Mesodermal cell (in vitro differentiated cells): Measurements from ENCODE around the gene STK38L.

ENCODE experiments used
- H3K27ac ChIP-seq: 2 replicates; pipeline ENCODE4 v1.7.0; 2013; ENCODE audit warnings: mild to moderate bottlenecking, low read depth, low read length, moderate library complexity; ENCODE audit not compliant: severe bottlenecking
- H3K36me3 ChIP-seq: 2 replicates; pipeline ENCODE4 v1.7.1; 2013; ENCODE audit warnings: mild to moderate bottlenecking, low read length, moderate library complexity; ENCODE audit not compliant: control insufficient read depth, insufficient read depth
- H3K4me1 ChIP-seq: one replicate; pipeline ENCODE4 v1.7.1; 2013; ENCODE audit warnings: mild to moderate bottlenecking, low read length; ENCODE audit not compliant: insufficient read depth, control insufficient read depth, poor library complexity, severe bottlenecking
- H3K4me3 ChIP-seq: 2 replicates; pipeline ENCODE4 v1.7.0; 2013; ENCODE audit warnings: low read length, control low read depth, mild to moderate bottlenecking; ENCODE audit not compliant: insufficient read depth, poor library complexity, severe bottlenecking; ENCODE audit errors: extremely low read depth
- H3K9me3 ChIP-seq: 2 replicates; pipeline ENCODE4 v1.7.1; 2013; ENCODE audit warnings: mild to moderate bottlenecking, low read length, moderate library complexity; ENCODE audit not compliant: control insufficient read depth
- WGBS, 2 experiments: methylation state at CpG; one replicate each; pipeline ENCODE4 v1.1.5; 2013; ENCODE audit warnings: missing lambda C conversion rate in 2 of 2; ENCODE audit not compliant: insufficient coverage in 2 of 2; 5-methylcytosine and 5-hydroxymethylcytosine counted together

The STK38L gene

DNA sequence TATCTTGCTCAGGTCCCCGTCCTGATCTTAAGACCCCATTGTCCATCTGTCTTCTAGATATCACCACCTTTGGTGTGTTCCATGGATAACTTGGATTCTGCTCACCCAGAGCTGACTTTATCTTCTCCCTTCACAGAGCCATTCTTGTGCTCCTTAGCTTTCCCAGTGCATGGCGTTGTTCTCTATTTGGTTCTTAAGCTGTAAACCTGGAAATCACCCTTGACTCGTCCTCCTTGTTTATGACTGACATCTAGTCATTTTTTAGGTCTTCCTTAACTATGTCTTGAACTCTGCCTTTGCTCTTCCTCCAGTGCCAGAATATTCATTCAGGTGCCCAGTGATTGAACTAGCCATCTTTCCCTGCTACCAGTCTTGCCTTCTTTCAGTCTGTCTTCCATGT lies 11.7 kb downstream of the STK38L start:
- Histone ChIP-seq H3K36me3 (peaks cover 6% of the 10 kb centered on the region), H3K4me3 (no peak overlapping the region), H3K27ac (no peak overlapping the region), H3K9me3 (no peaks in the 10 kb centered on the region), H3K4me1 (no peaks in the 10 kb centered on the region)
- 79 to 92% methylated on average over 3 of the region's 3 CpGs for WGBS, 2 experiments

DNA sequence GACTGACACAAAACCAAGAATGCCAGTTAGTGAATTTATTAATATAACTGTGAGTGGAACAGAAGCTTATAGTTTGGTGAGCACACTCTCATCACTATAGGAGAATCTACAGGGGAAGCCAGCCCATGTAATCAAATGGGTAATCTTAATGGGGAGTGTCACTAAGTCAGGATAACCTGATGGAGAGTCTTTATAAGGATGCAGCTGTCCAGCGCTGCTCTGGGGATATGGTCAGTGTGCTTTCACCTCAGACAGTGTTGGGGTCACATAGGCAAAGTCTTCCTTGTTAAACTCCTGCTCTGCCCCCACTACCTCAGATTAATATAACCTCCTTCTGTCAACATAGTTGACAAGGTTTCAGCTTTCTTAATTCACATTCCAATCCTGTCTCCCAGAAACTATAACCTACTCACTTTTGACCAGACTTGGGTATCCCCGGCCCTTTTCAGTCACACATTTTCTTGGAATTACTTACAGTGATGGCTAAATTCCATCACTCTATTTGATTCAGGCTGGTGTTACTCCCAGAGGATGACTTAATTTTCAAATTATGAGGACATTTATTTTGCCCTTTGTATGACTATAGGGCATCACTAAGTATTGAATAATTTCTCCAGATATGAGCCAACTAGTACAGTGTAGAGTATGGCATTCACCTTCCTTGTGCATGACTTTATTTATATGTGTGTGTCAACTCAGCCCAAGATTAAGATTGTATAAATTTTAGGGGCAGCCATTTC lies 13.2 kb downstream of the STK38L start:
- Histone ChIP-seq H3K36me3 (peaks cover 6% of the 10 kb centered on the region), H3K27ac (no peak overlapping the region), H3K4me1 (no peaks in the 10 kb centered on the region), H3K9me3 (no peaks in the 10 kb centered on the region), H3K4me3 (no peak overlapping the region)
- 92 to 100% methylated on average over 2 of the region's 2 CpGs for WGBS, 2 experiments

DNA sequence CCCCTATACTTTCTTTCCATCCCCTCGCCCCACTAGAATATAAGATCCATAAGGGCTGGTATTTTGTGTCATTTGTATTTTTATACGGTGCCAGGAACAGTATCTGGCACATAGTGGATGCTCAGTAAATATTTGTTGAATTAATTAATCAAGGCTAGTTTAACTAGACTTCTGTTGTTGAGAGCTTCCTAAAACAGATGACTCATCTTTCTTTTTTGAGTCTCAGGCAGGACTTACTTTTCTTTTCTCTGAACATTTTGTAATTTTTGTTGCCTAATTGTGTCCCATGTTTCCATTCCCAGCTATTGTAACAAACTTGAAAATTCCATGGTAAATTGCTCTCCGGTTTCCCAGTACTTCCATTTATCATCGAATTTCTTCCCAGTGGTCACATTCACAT lies 16.7 kb downstream of the STK38L start:
- Histone ChIP-seq H3K4me3 (no peak overlapping the region), H3K4me1 (no peaks in the 10 kb centered on the region), H3K9me3 (no peaks in the 10 kb centered on the region), H3K27ac (no peak overlapping the region), H3K36me3 (peaks cover 8% of the 10 kb centered on the region)
- 83 to 100% methylated on average over 1 of the region's 4 CpGs for WGBS, 2 experiments

DNA sequence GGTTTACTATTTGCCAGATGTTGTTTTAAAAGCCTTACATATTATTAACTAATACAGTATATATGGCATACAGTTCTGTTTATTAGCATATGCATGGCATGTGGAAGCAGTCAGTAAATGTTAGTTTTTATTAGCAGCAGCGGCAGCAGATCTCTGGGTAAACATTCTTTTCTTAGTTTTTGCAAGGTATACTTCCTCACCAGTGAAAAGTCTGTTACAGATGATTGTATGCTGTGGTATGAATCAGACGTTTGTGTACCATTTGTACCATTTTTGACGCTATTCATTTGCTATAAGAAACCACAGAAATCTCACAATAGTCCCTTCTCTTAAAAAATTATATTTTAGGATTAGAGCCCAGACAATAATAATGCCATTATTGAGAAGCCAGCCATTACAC lies 17.8 kb downstream of the STK38L start:
- peaks cover 8% of the 10 kb centered on the region for H3K36me3 ChIP-seq
- no peaks in the 10 kb centered on the region for H3K4me1 ChIP-seq
- WGBS, 2 experiments, result no CpG with 5 or more reads among the region's 3 CpGs
- no peak overlapping the region for H3K27ac ChIP-seq
- H3K9me3 ChIP-seq, result no peaks in the 10 kb centered on the region
- H3K4me3 ChIP-seq, result no peak overlapping the region

DNA sequence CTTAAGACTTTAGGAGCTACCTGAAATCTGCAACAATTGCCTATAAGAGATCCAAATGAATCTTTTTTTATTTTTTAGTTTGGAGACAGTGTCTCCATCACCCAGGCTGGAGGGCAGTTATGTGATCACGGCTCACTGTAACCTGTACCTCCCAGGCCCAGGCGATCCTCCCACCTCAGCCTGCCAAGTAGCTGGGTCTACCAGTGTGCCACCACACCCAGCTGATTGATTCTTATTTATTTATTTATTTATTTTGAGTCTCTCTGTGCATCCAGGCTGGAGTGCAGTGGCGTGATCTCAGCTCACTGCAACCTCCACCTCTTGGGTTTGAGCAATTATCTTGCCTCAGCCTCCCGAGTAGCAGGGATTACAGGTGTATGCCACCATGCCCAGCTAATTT lies 26.1 kb downstream of the STK38L start:
- no peaks in the 10 kb centered on the region for H3K4me1 ChIP-seq
- no peak overlapping the region for H3K27ac ChIP-seq
- 83 to 90% methylated on average over 1 to 2 of the region's 4 CpGs for WGBS, 2 experiments
- H3K9me3 ChIP-seq, result no peaks in the 10 kb centered on the region
- peaks cover 11% of the 10 kb centered on the region for H3K36me3 ChIP-seq
- H3K4me3 ChIP-seq, result no peak overlapping the region

DNA sequence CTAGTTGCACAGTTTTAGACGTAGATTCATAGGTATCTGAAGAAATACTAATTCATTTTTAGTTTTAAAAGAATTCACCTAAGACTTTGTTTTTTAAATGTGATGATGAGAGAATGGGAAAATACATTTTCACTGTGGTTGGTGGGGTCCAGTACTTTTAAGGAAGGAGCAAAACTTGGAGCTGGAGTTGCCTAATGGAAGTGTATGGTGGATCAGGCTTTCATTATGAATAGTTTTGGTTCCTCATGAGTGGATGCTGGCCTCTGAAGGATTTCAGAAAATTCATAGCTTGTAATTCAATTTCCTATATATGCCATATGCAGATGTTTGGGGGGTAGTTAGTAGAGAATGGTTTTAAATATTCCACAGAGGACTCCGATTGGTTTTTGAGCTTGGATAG lies 27.1 kb downstream of the STK38L start:
- H3K4me1 ChIP-seq, result no peaks in the 10 kb centered on the region
- no peak overlapping the region for H3K4me3 ChIP-seq
- peaks cover 7% of the 10 kb centered on the region for H3K36me3 ChIP-seq
- H3K9me3 ChIP-seq, result no peaks in the 10 kb centered on the region
- H3K27ac ChIP-seq, result no peak overlapping the region
- WGBS, 2 experiments, result no CpG with 5 or more reads among the region's 2 CpGs

DNA sequence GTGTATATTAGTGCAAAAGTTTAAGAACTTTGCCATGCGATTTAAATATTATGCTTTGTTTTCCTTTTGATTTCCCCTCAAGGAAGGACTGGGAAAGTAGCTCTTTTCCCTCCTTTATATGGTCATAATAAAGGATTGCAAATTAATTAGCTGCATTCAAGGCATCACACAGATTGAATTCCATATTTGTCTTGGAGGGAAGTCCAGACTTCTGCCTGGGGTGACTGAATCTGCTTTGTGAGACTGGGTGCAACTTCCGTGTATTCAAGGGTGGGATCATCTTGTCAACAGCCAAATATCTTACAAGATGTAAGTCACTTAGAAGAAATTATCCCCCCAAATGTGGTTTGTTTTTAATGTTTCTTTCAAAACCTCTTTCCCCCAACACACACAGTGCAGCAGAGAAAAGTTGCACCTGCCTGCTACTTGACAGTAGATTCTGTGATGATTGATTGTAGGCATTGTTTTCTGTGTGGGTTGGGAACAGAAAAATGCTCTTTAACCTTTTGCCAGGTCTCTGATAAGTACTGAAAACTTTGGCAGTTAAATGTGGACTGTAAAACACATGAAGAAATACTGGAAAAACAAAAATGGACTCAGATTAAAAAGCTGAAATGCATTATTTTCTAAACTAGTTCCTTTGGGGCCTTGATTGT lies 28.4 kb downstream of the STK38L start:
- WGBS, 2 experiments, result 86% methylated on average over 1 of the region's 2 CpGs; no CpG with 5 or more reads in 1 of the 2 experiments
- Histone ChIP-seq H3K27ac (no peak overlapping the region), H3K4me3 (no peak overlapping the region), H3K4me1 (peaks cover 2% of the 10 kb centered on the region), H3K9me3 (no peaks in the 10 kb centered on the region), H3K36me3 (peaks cover 7% of the 10 kb centered on the region)

DNA sequence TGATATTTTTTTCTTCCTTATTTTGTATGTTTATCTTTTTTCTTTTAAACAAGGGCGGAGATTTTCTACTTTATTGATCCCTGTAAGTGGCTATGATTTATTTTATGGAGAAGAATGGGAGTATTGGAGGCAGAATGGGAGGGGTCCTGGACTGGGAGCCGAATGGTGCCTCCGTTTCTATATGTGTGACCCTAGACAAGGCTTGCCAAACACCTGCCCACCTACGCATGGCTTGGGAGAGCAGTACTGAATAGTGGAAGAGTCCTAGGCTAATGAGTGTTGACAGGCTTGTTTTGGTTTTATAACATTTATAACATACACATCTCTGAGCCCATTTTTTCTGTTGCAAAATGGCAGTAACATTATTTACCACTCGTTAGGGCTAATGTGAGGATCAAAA lies 29.0 kb downstream of the STK38L start:
- Histone ChIP-seq H3K36me3 (peaks cover 7% of the 10 kb centered on the region), H3K4me3 (no peak overlapping the region), H3K9me3 (no peaks in the 10 kb centered on the region), H3K4me1 (peaks cover 6% of the 10 kb centered on the region), H3K27ac (no peak overlapping the region)
- WGBS, 2 experiments, result 80 to 100% methylated on average over 1 to 2 of the region's 5 CpGs

DNA sequence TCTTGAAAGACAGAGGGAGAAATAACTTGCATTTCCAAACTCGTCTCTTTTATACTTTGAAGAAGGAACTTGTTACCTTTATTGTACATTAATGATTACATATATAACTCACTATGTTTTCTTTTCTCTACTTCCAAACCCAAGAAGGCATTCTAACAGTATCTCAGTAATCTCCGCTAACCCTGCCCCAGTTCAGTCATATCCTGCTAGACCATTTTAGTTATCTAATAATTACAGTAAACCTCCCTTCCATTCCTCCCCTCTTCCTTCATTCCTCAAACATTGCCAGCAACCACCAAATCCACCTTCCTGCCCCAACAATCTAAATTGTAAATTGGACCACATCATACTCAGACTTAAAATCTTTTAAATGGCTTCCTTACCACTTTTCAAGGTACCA lies 30.6 kb downstream of the STK38L start:
- WGBS, 2 experiments, result 92 to 100% methylated on average over 1 of the region's 2 CpGs
- H3K4me3 ChIP-seq, result no peak overlapping the region
- H3K4me1 ChIP-seq, result peaks cover 6% of the 10 kb centered on the region
- no peak overlapping the region for H3K27ac ChIP-seq
- peaks cover 5% of the 10 kb centered on the region for H3K36me3 ChIP-seq
- no peaks in the 10 kb centered on the region for H3K9me3 ChIP-seq

DNA sequence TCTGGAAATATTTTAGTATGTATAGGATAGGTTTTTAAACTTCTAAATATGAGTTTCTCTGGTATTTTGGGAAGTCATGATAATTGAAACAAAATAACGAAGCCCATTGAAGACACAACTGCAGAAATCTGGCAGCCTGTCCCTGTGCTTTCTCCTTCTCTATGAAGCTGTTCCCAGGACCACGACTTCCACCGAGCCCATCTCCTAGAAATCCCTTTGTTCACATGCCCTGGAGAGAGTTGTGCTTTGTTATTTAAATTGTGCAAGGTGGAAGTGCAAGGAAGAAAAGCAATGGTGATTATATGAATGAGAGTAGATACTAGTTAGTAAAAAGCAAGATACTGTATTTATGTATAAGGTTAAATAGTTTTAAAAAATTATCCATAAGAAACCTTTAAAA lies 32.2 kb downstream of the STK38L start:
- Histone ChIP-seq H3K4me1 (peaks cover 12% of the 10 kb centered on the region), H3K27ac (no peak overlapping the region), H3K9me3 (no peaks in the 10 kb centered on the region), H3K4me3 (no peak overlapping the region), H3K36me3 (no peaks in the 10 kb centered on the region)
- WGBS, 2 experiments, result 24 to 83% methylated on average over 1 to 2 of the region's 3 CpGs

DNA sequence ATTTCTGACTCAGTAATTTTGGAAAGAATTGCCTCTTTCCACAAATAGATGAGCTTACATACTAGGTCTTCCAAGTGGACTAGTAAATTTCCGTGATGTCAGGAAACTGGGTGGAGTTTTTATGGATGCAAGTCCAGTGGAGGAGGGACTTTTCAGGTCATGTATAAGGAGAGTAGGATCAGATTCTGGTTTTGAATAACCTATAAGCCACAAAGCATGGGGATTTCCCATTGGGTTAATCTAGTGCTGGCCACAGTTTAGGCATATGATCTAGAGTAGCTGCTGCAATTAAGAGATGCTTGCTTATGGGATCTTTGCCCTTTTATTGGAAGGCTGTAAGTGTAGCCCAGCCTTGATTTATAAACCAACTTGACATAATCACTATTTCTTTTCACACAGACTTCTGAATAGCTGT lies 33.8 kb downstream of the STK38L start:
- Histone ChIP-seq H3K4me3 (no peak overlapping the region), H3K4me1 (peaks cover 12% of the 10 kb centered on the region), H3K27ac (no peak overlapping the region), H3K36me3 (no peaks in the 10 kb centered on the region), H3K9me3 (no peaks in the 10 kb centered on the region)
- 60 to 100% methylated on average over 1 of the region's 1 CpG for WGBS, 2 experiments
